Transverse colon (tissue), 4 donors: Measurements from ENCODE around the gene EIF1.
A peak's percentile ranks its signal among the peaks of the same experiment; 100 is the strongest.

Experiments
- CTCF ChIP-seq, 5 experiments: fragments of 200-600 bp in 3 of 5; fragments of 450-650 bp in 2 of 5; sonication (generic) in 3 of 5; IDR thresholded peaks; 1 replicate in 2 of 5; 2 replicates in 3 of 5; pipeline ENCODE4 v1.5.1; 2016 to 2017; ENCODE audit warnings: antibody characterized with exemption in 5 of 5, inconsistent platforms in 3 of 5, mild to moderate bottlenecking in 2 of 5, moderate library complexity in 1 of 5
- EP300 ChIP-seq: sonication (generic); formaldehyde crosslinking; IDR thresholded peaks from one replicate; pipeline ENCODE4 v1.6.1; 2017; ENCODE audit warnings: antibody characterized with exemption, low read depth
- POLR2A ChIP-seq: fragments of 450-650 bp; IDR thresholded peaks from one replicate; pipeline ENCODE4 v1.6.1; 2016; ENCODE audit warnings: antibody characterized with exemption, mild to moderate bottlenecking, moderate library complexity
- POLR2AphosphoS5 ChIP-seq, 3 donors: sonication (generic); formaldehyde crosslinking; IDR thresholded peaks; one replicate each; pipeline ENCODE4 v1.6.1; 2016; ENCODE audit warnings: antibody characterized with exemption in 3 of 3

GRCh38 chr17:41687828-41688640, 651 bp upstream of the EIF1 start:
- TF ChIP-seq POLR2A (no peak), CTCF (IDR thresholded peaks at IDR 0.05) (peak in 3 of 5 experiments; percentile 19 to 30 (median 20)), EP300 (no peak), POLR2AphosphoS5 (IDR thresholded peaks at IDR 0.05) (no peak)
